GM19035 (cell line): Measurements from ENCODE around the gene ZNF737.
"Not testable (repeated sequence)": the region's sequence is repeated elsewhere in the genome, so short reads cannot be mapped to it uniquely, and the experiment has no call there.

Experiments used
- ATAC-seq: cut with Tn5 transposase; IDR thresholded peaks from one replicate; pipeline ENCODE4 v1.9.1; 2021; ENCODE audit not compliant: unreplicated experiment

Gene ZNF737

DNA sequence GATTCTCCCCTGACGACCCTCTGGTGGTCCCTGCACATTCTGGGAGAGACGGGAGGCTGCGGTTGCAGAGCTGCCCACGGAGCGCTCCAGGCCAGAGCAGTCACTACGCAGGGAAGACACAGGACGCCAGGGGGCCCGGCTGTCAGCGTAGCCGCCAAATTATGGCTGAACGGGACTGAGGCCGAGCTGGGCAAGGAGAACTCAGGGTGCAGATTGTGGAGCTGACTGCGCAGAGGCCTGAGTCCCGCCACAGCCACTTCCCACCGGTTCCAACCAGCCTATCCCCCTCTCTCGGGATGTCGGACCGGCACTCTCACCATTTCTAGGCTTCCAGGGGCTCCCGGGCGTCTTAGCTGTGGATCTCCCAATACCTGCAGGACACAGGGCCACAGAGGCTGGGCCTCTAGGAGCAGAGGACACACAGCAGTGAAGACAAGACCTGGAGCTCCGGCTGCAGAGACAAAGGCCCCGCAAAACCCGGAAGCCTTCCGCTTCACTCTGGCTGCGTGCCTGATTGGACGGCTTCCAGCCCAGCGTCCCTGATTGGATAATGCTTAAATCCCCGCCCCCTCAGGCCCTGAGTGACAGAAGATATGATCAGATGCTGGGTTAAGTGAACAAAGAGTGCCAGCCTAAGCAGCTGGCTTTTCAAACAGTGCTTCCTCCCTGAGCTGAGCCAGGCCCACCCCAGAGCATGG is at the start of gene ZNF737:
Gene ZNF737 (minus strand): TSS at position 461 of the 698 bp plus-strand sequence. CDS start 141 bp downstream, at position 320.
- peak; percentile 93 for ATAC-seq

DNA sequence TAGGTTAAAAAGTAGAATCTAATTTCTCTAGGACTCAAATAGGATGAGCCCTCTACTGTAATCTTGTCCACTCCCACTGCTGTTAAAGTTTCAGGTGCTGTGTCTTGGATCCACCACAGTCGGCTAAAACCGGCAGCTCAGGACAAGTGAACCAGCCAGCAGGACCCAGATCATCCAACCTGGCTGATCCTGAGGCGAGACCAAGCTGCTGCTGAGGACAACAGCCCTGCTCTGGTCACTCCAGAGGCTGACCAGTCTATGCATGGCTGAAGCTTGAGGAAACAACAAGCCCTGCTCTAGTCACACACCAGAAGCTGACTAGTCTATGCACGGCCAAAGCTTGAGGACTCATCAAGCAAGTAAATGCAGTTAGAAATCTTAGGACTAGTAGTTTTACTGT is 49.4 kb upstream of the ZNF737 start:
- not testable (repeated sequence) for ATAC-seq

DNA sequence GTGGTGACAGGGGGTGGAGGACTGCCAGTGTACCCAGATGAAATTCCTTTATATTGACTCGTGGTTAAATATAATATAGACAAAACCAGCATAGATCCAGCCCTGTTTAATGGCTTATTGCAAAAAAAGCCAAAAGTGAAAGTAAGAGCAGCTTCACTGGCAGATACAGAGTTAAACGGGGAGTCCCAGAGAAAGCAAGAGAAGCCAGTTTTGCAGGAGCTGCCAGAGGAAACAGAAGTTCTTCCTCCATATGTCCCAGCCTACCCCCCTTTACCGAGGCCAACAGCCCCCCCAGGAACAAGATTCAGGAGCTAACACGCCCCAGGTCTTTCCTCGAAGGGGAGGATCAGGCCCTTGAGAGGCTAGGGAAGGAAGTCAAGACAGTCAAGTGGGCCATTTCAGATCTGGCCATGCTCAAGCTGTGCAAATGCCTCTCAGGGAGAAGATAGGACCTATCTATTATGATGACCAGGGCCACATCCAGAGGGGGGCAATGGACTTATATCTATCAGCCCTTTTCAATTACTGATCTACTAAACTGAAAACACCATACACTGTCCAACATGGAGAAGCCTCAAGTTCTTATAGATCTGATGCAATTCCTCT is 47.2 kb upstream of the ZNF737 start:
- ATAC-seq = no peak

DNA sequence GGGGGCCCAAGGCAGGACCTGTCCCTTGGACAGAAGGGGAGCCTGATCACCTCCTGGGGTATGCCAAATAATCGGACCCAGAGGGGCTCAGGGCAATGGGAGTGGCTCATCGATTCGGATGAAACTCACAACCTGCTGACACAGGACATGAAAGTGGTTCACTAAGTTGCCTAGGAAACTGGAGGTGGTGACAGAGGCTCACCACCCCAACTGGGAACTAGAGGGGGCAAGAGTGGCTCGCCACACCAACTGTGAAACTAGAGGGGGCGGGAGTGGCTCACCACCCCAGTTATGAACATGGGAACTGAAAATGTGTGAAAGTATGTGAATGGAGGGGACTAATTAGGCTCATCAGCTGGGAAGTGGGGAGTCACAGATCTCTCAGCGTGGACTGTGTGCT is 46.3 kb upstream of the ZNF737 start:
- ATAC-seq = no peak

DNA sequence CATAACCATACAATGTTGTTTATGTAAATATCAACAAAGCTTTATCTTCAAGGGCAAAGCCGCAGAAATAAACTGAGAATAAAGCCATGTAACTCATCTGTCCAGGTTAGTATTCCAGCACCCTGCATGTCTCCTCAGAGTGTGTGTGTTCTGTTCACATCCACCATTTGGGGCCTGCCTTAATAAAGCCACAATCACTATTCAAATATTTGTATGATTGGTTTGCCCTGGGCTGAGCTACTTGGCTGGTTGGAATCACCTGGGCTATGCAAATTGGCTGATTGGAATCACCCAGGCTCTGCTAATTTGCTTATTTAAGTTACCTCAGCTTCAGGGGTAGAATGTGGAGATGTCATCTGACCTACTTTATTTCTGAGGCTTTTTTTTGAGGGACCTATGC is 42.4 kb upstream of the ZNF737 start:
- no peak for ATAC-seq

DNA sequence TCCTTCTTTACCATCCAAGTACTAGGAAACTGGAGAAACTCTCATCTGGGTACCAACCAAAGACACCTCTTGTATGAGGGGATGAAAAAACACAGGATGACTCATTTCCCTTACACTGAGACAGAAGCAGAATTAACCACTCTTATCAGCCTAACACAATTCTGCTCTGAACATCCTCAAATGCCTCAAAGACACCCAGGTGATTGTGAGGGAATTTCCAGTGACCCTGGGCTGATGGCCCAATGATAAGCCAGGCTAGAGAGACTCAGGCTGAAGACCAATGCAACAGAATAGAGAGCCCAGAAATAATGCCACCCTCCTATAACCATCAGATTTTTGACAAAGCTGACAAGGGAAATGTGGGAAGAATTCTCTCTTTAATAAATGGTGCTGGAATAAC is 7.0 kb downstream of the ZNF737 start:
- no peak for ATAC-seq

DNA sequence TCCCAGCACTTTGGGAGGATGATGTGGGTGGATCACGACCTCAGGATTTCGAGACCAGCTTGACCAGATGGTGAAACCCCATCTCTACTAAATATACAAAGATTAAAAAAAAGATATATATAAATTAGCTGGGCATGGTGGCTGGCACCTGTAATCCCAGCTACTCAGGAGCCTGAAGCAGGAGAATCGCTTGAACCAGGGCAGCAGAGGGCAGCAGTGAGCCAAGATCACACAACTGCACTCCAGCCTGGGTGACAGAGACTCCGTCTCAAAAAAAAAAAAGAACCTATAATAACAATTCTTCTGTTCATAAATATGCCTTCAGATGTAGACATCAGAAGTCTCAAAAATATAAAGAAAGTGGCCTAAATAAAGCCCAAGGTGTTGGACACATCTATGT is 7.6 kb downstream of the ZNF737 start:
- no peak for ATAC-seq

DNA sequence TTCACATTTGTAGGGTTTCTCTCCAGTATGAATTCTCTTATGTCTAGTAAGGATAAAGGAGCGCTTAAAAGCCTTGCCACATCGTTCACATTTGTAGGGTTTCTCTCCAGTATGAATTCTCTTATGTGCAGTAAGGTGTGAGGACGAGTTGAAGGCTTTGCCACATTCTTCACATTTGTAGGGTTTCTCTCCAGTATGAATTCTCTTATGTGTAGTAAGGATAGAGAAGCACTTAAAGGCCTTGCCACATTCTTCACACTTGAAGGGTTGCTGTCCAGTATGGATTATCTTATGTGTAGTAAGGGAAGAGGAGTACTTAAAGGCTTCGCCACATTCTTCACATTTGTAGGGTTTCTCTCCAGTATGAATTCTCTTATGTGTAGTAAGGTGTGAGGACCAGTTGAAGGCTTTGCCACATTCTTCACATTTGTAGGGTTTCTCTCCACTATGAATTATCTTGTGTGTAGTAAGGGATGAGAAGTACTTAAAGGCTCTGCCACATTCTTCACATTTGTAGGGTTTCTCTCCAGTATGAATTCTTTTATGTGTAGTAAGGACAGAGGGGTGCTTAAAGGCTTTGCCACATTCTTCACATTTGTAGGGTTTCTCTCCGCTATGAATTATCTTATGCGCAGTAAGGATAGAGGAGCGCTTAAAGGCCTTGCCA is 20.8 kb downstream of the ZNF737 start:
- not testable (repeated sequence) for ATAC-seq

DNA sequence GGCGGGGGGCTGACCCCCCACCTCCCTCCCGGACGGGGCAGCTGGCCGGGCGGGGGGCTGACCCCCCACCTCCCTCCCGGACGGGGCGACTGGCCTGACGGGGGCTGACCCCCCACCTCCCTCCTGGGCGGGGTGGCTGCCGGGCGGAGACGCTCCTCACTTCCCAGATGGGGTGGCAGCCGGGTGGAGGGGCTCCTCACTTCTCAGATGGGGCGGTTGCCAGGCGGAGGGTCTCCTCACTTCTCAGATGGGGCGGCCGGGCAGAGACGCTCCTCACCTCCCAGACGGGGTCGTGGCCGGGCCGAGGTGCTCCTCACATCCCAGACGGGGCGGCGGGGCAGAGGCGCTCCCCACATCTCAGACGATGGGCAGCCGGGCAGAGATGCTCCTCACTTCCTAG is 35.3 kb downstream of the ZNF737 start:
- ATAC-seq = not testable (repeated sequence)

DNA sequence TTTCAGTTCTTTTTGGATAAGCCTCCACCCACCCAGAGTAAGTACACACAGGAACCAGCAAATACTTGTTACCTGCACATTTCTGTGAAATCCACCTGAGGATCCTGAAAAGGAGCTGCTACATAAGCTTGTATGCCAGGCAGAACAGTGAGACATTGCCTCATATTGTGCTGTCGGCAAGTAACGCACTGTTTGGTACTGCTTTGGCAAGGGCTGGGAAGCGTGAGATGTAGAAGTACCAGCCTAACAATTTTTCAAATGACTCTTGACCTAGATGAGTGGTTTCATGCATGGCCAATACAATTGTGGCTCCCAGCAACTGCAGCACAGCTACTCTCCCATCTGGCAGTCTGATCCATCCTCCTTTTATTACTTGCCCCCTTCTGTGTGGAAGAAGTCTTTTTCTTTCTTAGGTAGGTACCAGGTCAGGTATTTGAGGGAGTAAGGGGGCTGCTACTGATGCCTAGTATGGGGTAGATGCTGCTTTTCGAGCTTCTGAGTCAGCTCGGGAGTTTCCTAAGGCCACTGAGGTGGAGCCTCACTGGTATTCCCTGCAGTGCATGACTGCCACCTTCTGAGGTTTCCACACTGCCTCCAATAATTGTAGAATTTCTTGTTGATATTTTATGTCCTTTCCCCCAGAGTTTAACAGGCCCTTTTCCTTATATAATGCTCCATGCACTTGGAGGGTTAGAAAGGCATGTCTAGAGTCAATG is 52.2 kb downstream of the ZNF737 start:
- ATAC-seq = no peak

DNA sequence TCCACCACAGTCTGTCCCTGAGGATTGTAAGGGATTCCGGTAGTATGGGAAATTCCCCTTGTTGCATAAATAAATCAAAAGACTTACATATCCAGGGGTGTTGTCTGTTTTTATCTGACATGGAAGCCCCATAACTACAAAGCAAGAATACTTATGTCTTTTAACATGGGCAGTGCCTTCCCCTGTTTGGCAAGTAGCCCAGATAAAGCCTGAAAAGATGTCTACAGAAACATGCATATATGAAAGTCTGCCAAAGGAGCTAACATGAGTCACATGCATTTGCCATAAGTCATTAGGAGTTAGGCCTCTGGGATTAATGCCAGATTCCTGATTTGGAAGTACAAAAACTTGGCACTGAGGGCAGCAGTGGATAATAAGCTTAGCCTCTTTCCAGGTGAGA is 62.1 kb downstream of the ZNF737 start:
- no peak for ATAC-seq
